ENCODE measurements around the gene TMEM150A. TPM values are rescaled to one million over a fixed set of nuclear protein-coding genes. Genes with fewer than 3 reads are reported as not detected.

TMEM150A gene
- total RNA-seq, 1 donor from 2014 or later: 26.7 TPM

DNA sequence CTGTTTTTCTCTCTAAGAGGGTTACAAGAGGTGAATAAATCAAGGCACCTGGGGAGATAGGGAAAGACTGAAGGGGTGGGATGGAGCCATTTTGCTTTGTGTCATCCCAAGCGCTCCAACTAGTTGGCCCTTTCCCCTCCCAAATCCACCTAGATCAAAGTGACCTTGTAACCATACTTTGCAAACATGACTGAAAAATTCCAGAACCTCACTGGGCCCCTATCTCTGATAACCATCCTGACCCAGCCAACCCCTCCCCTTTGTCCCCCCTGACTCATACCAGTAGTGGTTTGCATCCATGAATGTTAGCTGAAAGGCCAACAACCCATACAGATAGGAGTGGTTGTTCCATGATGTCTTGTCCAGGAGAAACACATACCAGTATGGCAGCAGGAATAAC, 44.3 kb downstream of the TMEM150A start:
- Histone ChIP-seq H3K9me3 (no peaks in the 10 kb centered on the region), H3K36me3 (peaks cover 20 to 49% of the 10 kb centered on the region in 2 donors), H3K4me3 (no peak overlapping the region), H3K4me1 (peaks cover 3 to 16% of the 10 kb centered on the region in 2 donors), H3K27ac (no peak overlapping the region), H3K27me3 (no peaks in the 10 kb centered on the region)
- no peak for DNase-seq (ENCODE audit: low spot score in 2 of 2)
- TF ChIP-seq, protein P1, sequence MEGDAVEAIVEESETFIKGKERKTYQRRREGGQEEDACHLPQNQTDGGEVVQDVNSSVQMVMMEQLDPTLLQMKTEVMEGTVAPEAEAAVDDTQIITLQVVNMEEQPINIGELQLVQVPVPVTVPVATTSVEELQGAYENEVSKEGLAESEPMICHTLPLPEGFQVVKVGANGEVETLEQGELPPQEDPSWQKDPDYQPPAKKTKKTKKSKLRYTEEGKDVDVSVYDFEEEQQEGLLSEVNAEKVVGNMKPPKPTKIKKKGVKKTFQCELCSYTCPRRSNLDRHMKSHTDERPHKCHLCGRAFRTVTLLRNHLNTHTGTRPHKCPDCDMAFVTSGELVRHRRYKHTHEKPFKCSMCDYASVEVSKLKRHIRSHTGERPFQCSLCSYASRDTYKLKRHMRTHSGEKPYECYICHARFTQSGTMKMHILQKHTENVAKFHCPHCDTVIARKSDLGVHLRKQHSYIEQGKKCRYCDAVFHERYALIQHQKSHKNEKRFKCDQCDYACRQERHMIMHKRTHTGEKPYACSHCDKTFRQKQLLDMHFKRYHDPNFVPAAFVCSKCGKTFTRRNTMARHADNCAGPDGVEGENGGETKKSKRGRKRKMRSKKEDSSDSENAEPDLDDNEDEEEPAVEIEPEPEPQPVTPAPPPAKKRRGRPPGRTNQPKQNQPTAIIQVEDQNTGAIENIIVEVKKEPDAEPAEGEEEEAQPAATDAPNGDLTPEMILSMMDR (IDR thresholded peaks at IDR 0.05): no peak
- intact Hi-C loops (cut with DNase I): no loop called here

DNA sequence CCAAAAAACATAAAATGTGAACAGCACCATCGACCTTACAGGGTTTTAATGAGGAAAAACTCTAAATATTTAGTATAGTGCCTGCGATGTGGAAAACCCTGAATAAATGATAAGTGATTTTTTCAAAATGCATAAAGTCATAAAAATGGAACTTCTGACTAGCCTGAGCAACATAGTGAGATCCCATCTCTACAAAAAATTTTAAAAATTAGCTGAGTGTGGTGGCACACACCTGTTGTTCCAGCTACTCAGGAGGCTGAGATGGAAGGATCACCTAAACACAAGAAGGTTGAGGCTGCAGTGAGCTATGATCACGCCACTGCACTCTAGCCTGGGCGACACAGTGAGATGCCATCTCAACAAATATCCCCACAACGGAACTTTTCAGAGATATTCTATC, 45.4 kb downstream of the TMEM150A start:
- peaks cover 28 to 58% of the 10 kb centered on the region in 2 donors for H3K36me3 ChIP-seq
- no peak overlapping the region for H3K4me3 ChIP-seq
- no peak overlapping the region for H3K27ac ChIP-seq
- TF ChIP-seq, protein P1 (IDR thresholded peaks at IDR 0.05): no peak
- intact Hi-C loops (cut with DNase I): no loop called here
- H3K4me1 ChIP-seq: peaks cover 3 to 14% of the 10 kb centered on the region in 2 donors
- H3K27me3 ChIP-seq: no peaks in the 10 kb centered on the region
- no peaks in the 10 kb centered on the region for H3K9me3 ChIP-seq
- DNase-seq (ENCODE audit: low spot score in 2 of 2): no peak

DNA sequence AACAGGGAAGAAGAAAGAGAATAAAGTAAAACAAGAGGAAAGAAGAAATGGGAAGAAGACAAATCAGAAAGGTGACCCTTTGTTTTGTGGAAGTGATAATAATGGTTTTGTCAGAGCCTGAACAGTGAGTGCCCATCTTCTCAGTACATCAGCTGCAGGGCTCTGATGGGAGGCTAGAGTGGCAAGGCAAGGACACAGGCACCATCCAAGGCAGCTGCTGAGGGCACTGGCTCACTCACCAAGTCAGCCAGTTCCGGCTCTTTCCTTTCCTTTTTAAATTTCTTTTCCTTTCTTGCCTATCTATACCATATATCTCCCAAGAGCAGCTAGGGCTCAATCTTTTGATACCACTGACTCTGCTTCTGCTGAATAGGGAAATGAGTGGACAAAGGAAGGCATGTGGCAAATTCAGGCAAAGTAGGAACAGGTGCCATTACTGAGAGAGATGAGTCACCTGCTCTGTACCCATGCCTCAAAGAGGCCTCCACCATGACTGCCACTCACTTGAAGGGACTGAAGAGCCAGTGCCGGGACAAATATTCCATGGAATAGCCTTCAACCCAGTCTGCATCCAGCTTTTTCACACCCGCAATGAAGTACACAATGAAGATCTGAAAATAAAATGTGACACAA, 47.4 kb downstream of the TMEM150A start:
- intact Hi-C loops (cut with DNase I): no loop called here

DNA sequence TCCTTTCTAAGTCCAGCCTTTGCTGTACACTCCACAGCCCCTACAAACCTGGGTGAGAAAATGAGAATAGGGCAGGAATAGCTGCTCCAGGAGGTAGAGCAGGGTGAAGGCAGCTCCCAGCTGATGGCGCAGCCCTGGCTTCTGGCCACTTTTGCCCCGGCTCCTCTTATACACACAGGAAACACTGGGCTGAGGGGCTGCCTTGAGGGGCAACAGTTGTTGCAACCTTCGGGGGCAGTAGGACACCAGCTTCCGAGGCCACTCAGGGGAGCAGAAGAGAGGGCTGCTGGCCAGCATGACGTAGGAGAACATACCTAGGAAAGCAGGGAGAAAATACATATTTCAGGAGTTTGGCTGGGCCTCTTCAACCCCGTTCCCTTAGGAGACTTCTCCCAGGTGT, 49.3 kb downstream of the TMEM150A start:
- DNase-seq (ENCODE audit: low spot score in 2 of 2): no peak
- H3K36me3 ChIP-seq: peaks cover 38 to 71% of the 10 kb centered on the region in 2 donors
- intact Hi-C loops (cut with DNase I): no loop called here

More for the DNA sequence above, 47.4 kb downstream of the TMEM150A start:
- Histone ChIP-seq H3K4me3 (no peak overlapping the region), H3K27ac (no peak overlapping the region), H3K36me3 (peaks cover 38 to 73% of the 10 kb centered on the region in 2 donors), H3K4me1 (peaks cover 0 to 5% of the 10 kb centered on the region in 2 donors), H3K9me3 (no peaks in the 10 kb centered on the region), H3K27me3 (no peaks in the 10 kb centered on the region)
- no peak for DNase-seq (ENCODE audit: low spot score in 2 of 2)
- TF ChIP-seq, protein P1 (IDR thresholded peaks at IDR 0.05): no peak

DNA sequence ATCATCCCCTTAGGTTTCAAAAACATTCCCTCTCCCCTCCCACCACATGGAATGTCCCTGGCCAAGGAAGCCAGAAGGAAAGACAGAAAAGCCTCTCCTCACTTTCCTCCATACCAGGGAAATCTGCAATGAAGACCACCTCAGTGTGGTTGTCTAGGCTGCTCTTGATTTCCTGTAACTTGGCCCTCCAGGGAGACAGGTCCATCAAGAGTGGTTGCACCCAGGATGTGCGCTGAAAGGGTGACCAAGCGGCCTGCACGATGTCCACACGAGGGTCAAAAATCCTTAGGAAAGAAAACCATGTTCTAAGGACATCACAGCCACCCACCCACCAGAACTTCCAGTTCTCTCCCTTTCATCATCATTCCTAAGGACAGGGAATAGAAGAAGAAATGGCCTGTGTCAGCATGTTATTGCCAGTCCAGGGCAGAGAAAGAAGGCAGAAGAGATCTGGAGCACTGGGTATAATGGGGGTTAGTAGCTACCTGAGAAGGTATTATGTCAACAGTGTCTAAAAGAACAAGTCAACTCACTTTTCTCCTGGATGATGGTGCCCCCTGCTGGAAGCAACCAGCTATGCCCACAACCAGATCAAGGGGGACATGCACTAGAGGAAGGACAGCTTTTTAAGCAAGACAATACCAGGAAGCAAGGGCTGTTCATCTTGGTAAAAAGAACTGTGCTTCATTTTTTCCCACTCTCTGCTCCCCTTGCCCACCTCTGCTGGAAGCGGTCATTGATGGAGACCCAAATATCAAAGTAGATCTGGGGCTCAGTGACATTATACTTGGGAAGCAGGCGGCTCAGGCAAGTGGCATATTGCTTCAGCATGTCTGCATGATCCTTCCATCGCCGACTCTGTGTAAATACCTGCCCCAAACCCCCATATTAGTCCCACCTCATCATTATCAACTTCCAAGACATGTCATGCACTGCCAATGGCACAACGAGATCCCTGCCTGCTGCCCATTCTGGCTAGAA, 50.5 kb downstream of the TMEM150A start:
- H3K27ac ChIP-seq: no peak overlapping the region
- intact Hi-C loops (cut with DNase I): loop anchor here (1.0 kb wide), 2 partner anchors 132 to 161 kb away; no protein-coding TSS in a partner anchor

More for the DNA sequence above, 49.3 kb downstream of the TMEM150A start:
- no peaks in the 10 kb centered on the region for H3K4me1 ChIP-seq
- H3K9me3 ChIP-seq: no peaks in the 10 kb centered on the region
- no peaks in the 10 kb centered on the region for H3K27me3 ChIP-seq
- TF ChIP-seq, protein P1 (IDR thresholded peaks at IDR 0.05): no peak
- no peak overlapping the region for H3K27ac ChIP-seq
- no peak overlapping the region for H3K4me3 ChIP-seq

More for the DNA sequence above, 50.5 kb downstream of the TMEM150A start:
- DNase-seq (ENCODE audit: low spot score in 2 of 2): peak; percentile 43 to 90
- H3K4me3 ChIP-seq: no peak overlapping the region
- no peaks in the 10 kb centered on the region for H3K9me3 ChIP-seq
- H3K27me3 ChIP-seq: no peaks in the 10 kb centered on the region
- H3K4me1 ChIP-seq: no peaks in the 10 kb centered on the region
- TF ChIP-seq, protein P1 (IDR thresholded peaks at IDR 0.05): peak; percentile 87 to 93 (median 88)
- H3K36me3 ChIP-seq: peaks cover 38 to 64% of the 10 kb centered on the region in 2 donors

Data from ascending aorta (tissue), 2 donors.